ENCODE data around the gene SRD5A3.

SRD5A3 gene

DNA sequence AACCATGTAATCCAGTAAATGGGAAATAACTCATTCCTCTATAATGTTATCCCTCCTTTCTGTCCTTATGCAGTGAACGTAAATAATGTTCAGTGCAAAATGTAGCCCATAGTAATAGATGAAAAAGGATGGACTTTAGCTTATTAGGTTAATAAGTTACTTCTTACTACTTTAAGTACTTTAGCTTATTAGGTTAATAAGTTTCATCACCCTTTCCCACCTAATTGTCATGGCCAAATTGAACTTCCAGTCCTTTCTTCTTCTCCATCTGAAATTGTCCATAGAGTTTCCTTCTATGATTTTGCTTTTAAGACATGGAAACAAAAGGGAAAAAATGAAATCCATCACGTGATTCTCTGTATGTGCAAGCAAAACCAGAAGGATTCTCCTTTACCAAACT is 34.5 kb downstream of the SRD5A3 start:
- TF ChIP-seq GATA2 (IDR thresholded peaks at IDR 0.05; ENCODE audit: low read depth, low read length) (no peak), GATA3 (IDR thresholded peaks at IDR 0.05; ENCODE audit: low read depth, low read length) (no peak)

DNA sequence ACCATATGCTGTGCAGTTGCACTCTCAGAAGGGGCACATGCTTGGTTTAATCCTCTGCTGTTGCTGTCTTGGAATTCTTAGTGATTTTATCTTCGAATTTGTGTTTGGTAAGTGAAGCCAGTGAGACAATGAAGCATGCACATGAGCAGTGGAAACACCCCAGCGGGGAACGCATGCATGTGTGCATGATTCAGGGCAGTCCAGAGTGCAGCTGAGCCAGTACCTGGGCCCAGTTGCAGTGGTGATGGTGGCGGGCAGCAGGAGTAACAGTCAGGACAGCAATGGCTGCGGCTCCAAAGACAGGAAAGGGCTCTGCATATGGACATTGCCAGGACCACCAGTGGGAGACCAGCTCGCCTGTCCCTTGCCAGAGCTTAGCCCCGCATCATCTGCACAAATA is 35.5 kb downstream of the SRD5A3 start:
- TF ChIP-seq GATA3 (IDR thresholded peaks at IDR 0.05; ENCODE audit: low read depth, low read length) (no peak), GATA2 (IDR thresholded peaks at IDR 0.05; ENCODE audit: low read depth, low read length) (no peak)

DNA sequence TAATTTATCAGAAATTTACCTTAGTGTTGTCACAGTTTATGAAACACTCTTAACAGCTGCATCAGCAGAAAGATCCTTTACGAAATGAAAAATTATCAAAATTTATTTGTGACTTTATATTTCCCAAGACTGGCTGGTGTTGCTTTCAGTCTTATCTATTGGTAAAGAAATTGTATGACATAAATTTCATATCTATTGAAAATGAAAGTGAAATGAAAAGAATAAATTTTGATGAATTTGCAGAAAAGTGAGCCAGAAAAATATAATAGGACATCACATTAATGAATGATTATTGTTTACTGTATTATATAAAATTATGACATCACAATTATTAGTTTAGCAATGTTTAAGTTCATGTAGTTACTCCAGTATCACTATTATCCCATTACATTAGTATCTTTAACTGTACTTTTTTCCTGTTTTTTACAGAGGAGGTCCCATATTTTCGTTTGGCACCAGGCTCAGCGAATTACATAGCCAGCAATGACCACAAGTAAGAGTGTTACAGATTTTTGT is 36.5 kb downstream of the SRD5A3 start:
- no peak for TF ChIP-seq GATA3 (IDR thresholded peaks at IDR 0.05; ENCODE audit: low read depth, low read length)
- no peak for TF ChIP-seq GATA2 (IDR thresholded peaks at IDR 0.05; ENCODE audit: low read depth, low read length)

DNA sequence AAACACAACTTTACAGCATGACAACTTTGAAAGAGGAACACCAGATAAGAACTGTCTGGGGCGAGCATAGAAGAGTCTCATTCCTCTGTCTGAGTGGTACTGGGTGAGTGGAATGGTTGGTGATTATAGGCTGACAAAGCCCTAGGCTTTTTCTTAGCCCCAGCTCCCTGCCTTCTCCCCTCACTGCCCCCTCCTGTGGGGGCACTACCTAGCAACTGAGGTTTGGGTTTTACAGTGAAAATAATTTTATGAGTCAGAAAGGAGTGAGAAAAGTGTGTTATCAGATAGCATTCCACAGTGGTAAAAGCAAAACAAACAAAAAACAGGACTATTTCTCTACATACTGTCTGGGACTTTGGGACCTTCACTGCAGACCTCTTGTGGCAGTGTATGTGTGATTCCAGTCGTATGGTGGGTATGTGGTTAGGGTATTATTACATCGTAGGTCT is 39.2 kb downstream of the SRD5A3 start:
- TF ChIP-seq GATA3 (IDR thresholded peaks at IDR 0.05; ENCODE audit: low read depth, low read length) (no peak), GATA2 (IDR thresholded peaks at IDR 0.05; ENCODE audit: low read depth, low read length) (no peak)

DNA sequence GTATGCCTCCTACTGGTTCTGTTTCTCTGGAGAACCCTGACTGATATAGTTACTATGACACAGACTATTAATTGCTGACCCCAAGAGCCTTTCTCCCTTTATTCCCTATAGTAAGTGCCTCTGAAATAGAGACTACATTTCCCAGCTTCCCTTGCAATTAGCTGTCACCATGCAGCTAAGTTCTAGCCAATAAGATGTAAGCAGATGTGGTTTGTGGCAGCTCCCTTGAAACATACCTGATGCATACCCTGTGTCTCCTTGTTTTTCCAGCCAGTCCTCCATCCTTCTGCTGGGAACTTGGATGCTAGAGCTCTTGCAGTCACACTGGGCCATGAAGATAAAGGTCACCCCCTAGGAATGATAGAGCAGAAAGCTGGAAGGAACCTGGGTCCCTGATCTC is 40.0 kb downstream of the SRD5A3 start:
- TF ChIP-seq GATA2 (IDR thresholded peaks at IDR 0.05; ENCODE audit: low read depth, low read length) (no peak), GATA3 (IDR thresholded peaks at IDR 0.05; ENCODE audit: low read depth, low read length) (no peak)

DNA sequence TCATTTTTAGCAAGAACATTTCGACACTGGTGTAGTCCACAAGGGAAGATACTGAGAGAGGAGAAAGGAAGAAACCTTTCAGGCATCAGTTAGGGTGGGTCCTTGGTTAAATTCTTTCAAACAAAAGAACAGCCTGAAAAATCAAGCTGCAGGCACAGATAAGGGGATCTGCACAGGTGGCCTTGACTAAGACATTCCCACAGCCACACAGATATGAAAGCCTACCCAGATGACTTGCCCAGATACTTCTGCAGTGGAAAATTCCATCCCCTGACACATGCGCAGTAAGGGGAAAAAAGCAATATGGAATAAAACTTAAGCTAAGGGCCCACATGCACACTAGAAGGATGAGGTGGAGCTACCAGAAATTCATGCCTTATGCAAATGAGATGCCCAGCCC is 40.8 kb downstream of the SRD5A3 start:
- TF ChIP-seq GATA3 (IDR thresholded peaks at IDR 0.05; ENCODE audit: low read depth, low read length) (no peak), GATA2 (IDR thresholded peaks at IDR 0.05; ENCODE audit: low read depth, low read length) (no peak)

DNA sequence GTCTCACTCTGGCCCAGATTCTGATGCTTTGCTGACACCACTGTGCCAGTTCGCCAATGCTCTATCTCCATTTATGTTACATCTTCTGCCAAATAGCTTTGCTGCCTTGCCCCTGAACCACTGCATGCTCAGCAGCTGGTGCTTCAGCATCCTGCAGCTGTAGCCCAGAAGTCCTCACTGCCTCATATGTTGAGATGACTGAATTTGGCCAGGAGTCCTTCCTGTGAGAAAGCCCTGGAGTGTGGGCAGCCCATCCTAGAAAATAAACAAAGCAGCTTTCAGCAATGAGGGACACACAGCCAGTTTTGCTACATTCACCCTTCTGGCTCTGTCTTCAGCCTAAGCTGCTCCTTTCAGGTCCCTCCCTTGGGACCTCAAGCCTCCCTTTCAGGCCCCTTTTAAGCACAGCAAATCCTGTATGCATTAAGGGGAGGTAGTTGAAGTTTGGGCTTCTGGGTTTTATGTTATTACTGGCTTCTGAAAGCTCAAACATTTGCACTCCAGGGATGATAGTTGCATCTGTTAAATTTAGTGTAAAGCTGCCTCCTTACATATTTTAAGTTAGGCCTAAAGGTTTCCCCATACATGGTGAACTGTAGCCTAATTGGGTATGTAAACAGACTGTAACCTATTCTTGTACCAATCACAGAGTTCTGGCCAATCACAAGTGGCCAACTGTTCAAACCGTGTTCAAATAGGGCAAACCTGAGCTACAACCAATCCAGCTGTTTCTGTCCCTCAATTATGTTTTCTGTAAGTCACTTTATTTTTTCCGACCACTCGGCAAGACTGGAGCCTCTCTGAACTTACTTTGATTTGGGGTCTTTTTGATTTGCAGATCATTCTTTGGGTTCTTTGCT is 47.6 kb downstream of the SRD5A3 start:
- TF ChIP-seq GATA2 (IDR thresholded peaks at IDR 0.05; ENCODE audit: low read depth, low read length) (no peak), GATA3 (IDR thresholded peaks at IDR 0.05; ENCODE audit: low read depth, low read length) (no peak)

DNA sequence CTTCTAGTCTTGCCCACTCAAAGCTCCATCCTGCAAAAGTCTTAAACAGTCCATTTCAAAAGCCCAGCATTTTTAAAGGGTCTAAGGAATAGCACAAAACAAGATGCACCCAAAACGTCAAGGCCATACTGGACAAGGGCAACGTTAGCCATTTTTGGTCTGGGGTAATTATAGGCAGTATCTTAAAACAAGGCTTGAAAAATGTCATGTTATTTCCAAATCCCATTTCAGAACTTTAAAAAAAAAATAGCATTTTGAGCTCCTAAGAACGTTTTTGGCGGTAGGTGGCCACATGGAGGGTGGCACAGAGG is 49.1 kb downstream of the SRD5A3 start:
- TF ChIP-seq GATA2 (IDR thresholded peaks at IDR 0.05; ENCODE audit: low read depth, low read length) (no peak), GATA3 (IDR thresholded peaks at IDR 0.05; ENCODE audit: low read depth, low read length) (no peak)

DNA sequence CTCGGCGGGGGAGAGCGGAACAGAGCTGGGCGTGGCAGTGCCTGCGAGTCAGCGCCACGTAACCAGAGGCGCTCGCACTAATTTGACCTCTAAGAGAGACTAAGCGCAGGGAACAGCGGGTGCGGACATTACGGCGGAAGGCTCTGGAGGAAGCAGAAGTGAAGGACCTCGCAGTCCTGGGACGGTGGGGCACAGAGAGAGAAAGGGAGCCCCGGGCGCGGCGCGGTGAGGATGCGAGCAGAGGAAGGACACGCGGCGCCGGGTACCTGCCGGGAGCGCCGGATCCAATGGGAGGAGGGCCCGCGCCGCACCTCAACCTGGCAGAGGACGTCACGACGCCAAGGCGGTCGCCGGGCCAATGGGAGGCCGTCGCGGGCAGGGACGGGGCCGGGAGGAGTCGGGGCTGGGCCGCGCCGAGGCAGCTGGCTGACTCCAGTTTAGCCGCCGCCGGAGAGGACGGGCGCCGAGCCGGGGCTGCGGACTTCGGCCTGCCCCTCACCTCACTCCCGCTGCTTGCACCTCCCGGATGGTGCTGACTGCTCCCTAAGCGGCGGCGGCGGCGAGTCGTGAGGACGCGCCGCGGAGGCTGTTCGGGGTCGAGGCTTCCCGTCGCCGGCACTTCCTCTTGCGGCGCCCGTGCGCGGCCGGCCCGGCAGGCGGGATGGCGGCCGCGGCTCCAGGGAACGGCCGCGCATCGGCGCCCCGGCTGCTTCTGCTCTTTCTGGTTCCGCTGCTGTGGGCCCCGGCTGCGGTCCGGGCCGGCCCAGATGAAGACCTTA is 49.7 kb downstream of the SRD5A3 start, which contains the start of gene TMEM165:
TMEM165 (plus strand) TSS at position 429 of the 779 bp plus-strand sequence; CDS start at position 662, 233 bp downstream.
- TF ChIP-seq GATA2 (IDR thresholded peaks at IDR 0.05; ENCODE audit: low read depth, low read length) (no peak), GATA3 (IDR thresholded peaks at IDR 0.05; ENCODE audit: low read depth, low read length) (no peak)

DNA sequence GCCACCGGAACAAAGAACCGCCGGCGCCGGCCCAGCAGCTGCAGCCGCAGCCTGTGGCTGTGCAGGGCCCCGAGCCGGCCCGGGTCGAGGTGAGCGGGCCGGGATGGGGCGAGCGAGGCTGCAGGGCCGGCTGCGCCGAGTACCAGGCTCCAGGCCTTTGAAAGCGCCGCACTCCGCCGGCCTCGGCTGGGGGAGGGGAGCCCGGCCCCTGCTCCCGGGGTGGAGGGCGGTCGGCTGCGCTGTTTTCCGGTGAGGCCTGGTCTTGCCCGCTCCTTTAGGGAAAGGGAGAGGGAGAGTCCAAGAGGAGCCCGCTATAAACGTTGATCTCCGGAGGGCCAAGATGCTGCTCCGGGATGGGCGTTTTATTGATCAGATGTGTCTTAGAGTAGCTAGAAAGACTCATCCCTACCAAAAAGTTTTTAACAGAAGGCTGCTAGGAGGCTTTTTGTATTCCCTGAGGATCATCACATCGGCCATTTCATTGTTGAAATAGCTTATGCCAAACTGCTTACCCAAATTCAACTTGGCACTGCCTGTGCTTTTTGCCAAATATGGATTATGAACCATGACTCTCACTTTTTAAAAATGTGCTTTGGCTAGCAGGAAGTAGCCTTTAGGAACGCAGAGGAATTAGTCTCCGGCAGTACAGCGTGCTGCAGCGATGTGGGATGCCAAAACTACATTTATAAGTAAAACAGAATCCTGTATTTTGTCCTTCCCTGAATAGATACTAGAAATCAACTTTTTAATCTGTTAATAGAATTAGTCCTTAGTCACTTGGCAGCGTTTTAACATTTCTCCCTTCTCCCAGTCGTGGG is 50.5 kb downstream of the SRD5A3 start:
- no peak for TF ChIP-seq GATA2 (IDR thresholded peaks at IDR 0.05; ENCODE audit: low read depth, low read length)
- TF ChIP-seq GATA3 (IDR thresholded peaks at IDR 0.05; ENCODE audit: low read depth, low read length), result no peak

DNA sequence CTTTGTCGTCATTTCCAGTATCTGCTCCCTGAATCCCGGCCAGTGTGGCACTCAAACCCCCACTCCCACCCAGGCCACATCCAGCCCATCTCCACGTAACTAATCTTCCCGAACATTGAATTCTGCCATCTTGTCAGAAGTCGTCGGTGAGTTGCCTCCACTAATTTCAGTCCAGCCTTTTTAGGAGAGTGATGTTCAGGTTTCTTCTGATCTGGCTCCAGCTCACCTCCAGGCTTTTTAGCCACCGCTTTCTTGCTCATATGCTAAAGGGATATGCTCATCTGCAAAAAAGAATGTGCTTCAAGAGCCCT is 51.0 kb downstream of the SRD5A3 start:
- TF ChIP-seq GATA3 (IDR thresholded peaks at IDR 0.05; ENCODE audit: low read depth, low read length) (no peak), GATA2 (IDR thresholded peaks at IDR 0.05; ENCODE audit: low read depth, low read length) (no peak)

DNA sequence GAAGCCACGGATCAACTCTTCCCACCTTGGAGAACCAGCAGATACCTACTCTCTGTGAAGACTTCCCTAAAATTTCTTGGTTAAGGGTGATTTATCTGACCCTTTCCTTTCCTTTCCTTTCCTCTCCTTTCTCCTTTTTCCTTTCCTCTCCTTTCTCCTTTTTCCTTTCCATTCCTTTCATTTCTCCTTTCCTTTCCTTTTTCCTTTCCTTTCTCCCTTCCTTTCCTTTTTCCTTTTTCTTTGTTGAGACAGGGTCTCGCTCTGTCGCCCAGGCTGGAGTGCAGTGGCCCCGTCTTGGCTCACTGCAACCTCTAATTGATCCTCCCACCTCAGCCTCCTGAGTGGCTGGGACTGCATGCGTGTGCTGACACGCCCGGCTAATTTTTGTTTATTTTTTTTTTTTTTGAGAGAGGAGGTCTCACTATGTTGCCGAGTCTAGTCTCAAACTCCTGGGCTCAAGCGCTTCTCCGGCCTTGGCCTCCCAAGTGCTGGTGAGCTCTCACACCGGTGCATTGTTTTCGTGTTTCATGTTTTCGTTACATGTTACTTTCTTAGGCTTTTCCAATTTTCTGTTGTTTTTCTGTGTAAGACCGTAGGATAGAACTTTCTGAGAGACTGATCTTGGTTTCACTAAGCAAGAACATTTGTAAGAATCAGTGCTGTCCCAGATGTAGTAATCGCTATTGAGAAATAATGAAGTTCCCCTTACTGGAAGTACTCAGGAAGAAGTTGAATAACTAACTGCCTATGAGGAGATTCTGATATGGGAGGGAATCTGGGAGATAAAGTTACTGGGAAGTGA is 51.7 kb downstream of the SRD5A3 start:
- TF ChIP-seq GATA3 (IDR thresholded peaks at IDR 0.05; ENCODE audit: low read depth, low read length) (no peak), GATA2 (IDR thresholded peaks at IDR 0.05; ENCODE audit: low read depth, low read length) (no peak)

DNA sequence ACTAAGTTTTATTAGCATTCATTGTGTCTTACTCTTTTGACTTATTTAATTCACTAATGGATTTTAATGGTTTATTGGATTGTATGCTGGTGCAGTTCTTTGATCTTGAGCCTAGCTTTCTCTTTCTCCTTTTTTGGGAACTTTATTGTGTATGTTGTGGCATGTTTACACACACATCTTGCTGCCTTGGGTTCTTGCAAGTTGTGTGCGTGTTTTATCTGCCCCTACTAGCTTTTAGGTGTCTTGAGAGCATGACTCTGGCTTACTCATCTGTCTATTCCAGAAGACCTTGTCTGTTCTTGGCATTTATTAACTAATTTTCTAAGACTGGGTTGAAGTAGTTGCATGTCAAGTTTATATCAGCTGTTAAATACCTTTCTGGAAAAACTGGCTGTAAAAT is 52.4 kb downstream of the SRD5A3 start:
- TF ChIP-seq GATA2 (IDR thresholded peaks at IDR 0.05; ENCODE audit: low read depth, low read length) (no peak), GATA3 (IDR thresholded peaks at IDR 0.05; ENCODE audit: low read depth, low read length) (no peak)
